Glutamatergic neuron (in vitro differentiated cells): Measurements from ENCODE around the gene CDC42BPG. TPM values are rescaled to one million over a fixed set of nuclear protein-coding genes. Genes with fewer than 3 reads are reported as not detected.

Experiments used
- DNase-seq: peaks from one replicate; pipeline ENCODE4 v3.0.0; 2022
- H3K27ac Mint-ChIP-seq: one replicate; pipeline ENCODE4 v1.8.0; 2020; ENCODE audit warnings: mild to moderate bottlenecking, mixed read lengths, inconsistent platforms; ENCODE audit not compliant: unreplicated experiment
- H3K27me3 Mint-ChIP-seq: one replicate; pipeline ENCODE4 v1.8.0; 2020; ENCODE audit warnings: mild to moderate bottlenecking, moderate library complexity, mixed read lengths, inconsistent platforms; ENCODE audit not compliant: unreplicated experiment
- H3K36me3 Mint-ChIP-seq: one replicate; pipeline ENCODE4 v1.8.0; 2020; ENCODE audit warnings: mild to moderate bottlenecking, mixed read lengths, inconsistent platforms; ENCODE audit not compliant: unreplicated experiment
- H3K4me1 Mint-ChIP-seq: one replicate; pipeline ENCODE4 v1.8.0; 2020; ENCODE audit warnings: mild to moderate bottlenecking, low read depth, mixed read lengths, inconsistent platforms; ENCODE audit not compliant: unreplicated experiment
- H3K4me3 Mint-ChIP-seq: one replicate; pipeline ENCODE4 v1.8.0; 2020; ENCODE audit warnings: mild to moderate bottlenecking, mixed read lengths, inconsistent platforms; ENCODE audit not compliant: unreplicated experiment
- H3K9me3 Mint-ChIP-seq: one replicate; pipeline ENCODE4 v1.8.0; 2020; ENCODE audit warnings: mild to moderate bottlenecking, moderate library complexity, mixed read lengths, inconsistent platforms; ENCODE audit not compliant: unreplicated experiment
- CTCF ChIP-seq: fragments of 200-600 bp; sonication (generic); IDR thresholded peaks from one replicate; pipeline ENCODE4 v1.5.0; 2021; ENCODE audit not compliant: partially characterized antibody, unreplicated experiment
- total RNA-seq: library from RNA; stranded (reverse); fragmentation: NEBNext Ultra II Directional; extraction: Animal tissue kit (Norgen Biotek cat#: 25700); gene quantifications from one replicate; pipeline ENCODE4 v1.2.1, GENCODE V29; 2021; ENCODE audit not compliant: unreplicated experiment

CDC42BPG gene
- total RNA-seq, 1 donor from 2014 or later: 2.3 TPM

- Mint-ChIP-seq H3K27ac (peak overlapping the region; percentile 87), H3K27me3 (peaks cover 2% of the 10 kb centered on the region), H3K4me3 (peak overlapping the region; percentile 86), H3K4me1 (peaks cover 18% of the 10 kb centered on the region), H3K36me3 (no peaks in the 10 kb centered on the region), H3K9me3 (no peaks in the 10 kb centered on the region)
- TF ChIP-seq CTCF: peak; percentile 100
- peak; percentile 88 for DNase-seq
These were observed 43.4 kb upstream of the CDC42BPG start for GRCh38 chr11:64887757-64888405.

- Mint-ChIP-seq H3K4me3 (peak overlapping the region; percentile 10), H3K9me3 (no peaks in the 10 kb centered on the region), H3K4me1 (peaks cover 17% of the 10 kb centered on the region), H3K36me3 (no peaks in the 10 kb centered on the region), H3K27ac (peak overlapping the region; percentile 25), H3K27me3 (peaks cover 2% of the 10 kb centered on the region)
- no peak for TF ChIP-seq CTCF
- DNase-seq: no peak
These were observed 42.8 kb upstream of the CDC42BPG start for GRCh38 chr11:64887234-64887756.

- no peak for DNase-seq
- Mint-ChIP-seq H3K36me3 (no peaks in the 10 kb centered on the region), H3K4me1 (peaks cover 9% of the 10 kb centered on the region), H3K27ac (no peak overlapping the region), H3K27me3 (peaks cover 2% of the 10 kb centered on the region), H3K4me3 (no peak overlapping the region), H3K9me3 (peaks cover 1% of the 10 kb centered on the region)
- no peak for TF ChIP-seq CTCF
These were observed 41.2 kb upstream of the CDC42BPG start for GRCh38 chr11:64885367-64886286.

- Mint-ChIP-seq H3K27ac (no peak overlapping the region), H3K4me3 (no peak overlapping the region), H3K9me3 (peaks cover 1% of the 10 kb centered on the region), H3K4me1 (peaks cover 7% of the 10 kb centered on the region), H3K27me3 (peaks cover 9% of the 10 kb centered on the region), H3K36me3 (no peaks in the 10 kb centered on the region)
- DNase-seq: no peak
- no peak for TF ChIP-seq CTCF
These were observed 39.6 kb upstream of the CDC42BPG start for GRCh38 chr11:64884019-64884418.
